Measurements from ENCODE around the gene SLC39A7. TPM values are rescaled to one million over a fixed set of nuclear protein-coding genes. Genes with fewer than 3 reads are reported as not detected.
"Not testable (repeated sequence)": the region's sequence is repeated elsewhere in the genome, so short reads cannot be mapped to it uniquely, and the experiment has no call there.

The SLC39A7 gene
- total RNA-seq, 1 experiment from 2014 or later = 119 TPM

GRCh38 chr6:33216117-33216649 lies 15.5 kb downstream of the SLC39A7 start:
- Histone ChIP-seq H3K4me3 (ENCODE audit: low read depth, low read length, poor library complexity, severe bottlenecking) (no peak overlapping the region), H3K27ac (ENCODE audit: low read depth, low read length, poor library complexity, severe bottlenecking) (no peak overlapping the region), H3K4me1 (ENCODE audit: insufficient read depth, low read length, poor library complexity, severe bottlenecking) (peaks cover 9% of the 10 kb centered on the region), H3K27me3 (replicated peaks; ENCODE audit: insufficient read depth, low read depth, low read length, poor library complexity) (no peaks in the 10 kb centered on the region), H3K36me3 (ENCODE audit: insufficient read depth, low read length, poor library complexity, severe bottlenecking) (no peaks in the 10 kb centered on the region), H3K9me3 (ENCODE audit: low read depth, low read length, poor library complexity, severe bottlenecking) (no peaks in the 10 kb centered on the region)
- DNase-seq (ENCODE audit: low spot score) = no peak
- TF ChIP-seq EZH2 (IDR thresholded peaks at IDR 0.05; ENCODE audit: borderline replicate concordance, low read depth, low read length, poor library complexity, severe bottlenecking) (no peak), CTCF (conservative IDR thresholded peaks at IDR 0.05; ENCODE audit: low read depth, low read length) (no peak)
- ChIA-PET POLR2A (ENCODE audit: low non-redundant PET) (no interaction called here), CTCF (no interaction called here)
- no TSS peak for BruUV-seq (replicated peaks)
- intact Hi-C loops (cut with micrococcal nuclease; ENCODE audit: unreplicated experiment) = no loop called here

- intact Hi-C loops (cut with micrococcal nuclease; ENCODE audit: unreplicated experiment) = no loop called here
These were observed 16.6 kb downstream of the SLC39A7 start for GRCh38 chr6:33217246-33217645.

GRCh38 chr6:33217681-33218080 lies 17.0 kb downstream of the SLC39A7 start:
- Histone ChIP-seq H3K4me1 (ENCODE audit: insufficient read depth, low read length, poor library complexity, severe bottlenecking) (peaks cover 6% of the 10 kb centered on the region), H3K4me3 (ENCODE audit: low read depth, low read length, poor library complexity, severe bottlenecking) (no peak overlapping the region), H3K27ac (ENCODE audit: low read depth, low read length, poor library complexity, severe bottlenecking) (no peak overlapping the region), H3K36me3 (ENCODE audit: insufficient read depth, low read length, poor library complexity, severe bottlenecking) (no peaks in the 10 kb centered on the region), H3K9me3 (ENCODE audit: low read depth, low read length, poor library complexity, severe bottlenecking) (no peaks in the 10 kb centered on the region), H3K27me3 (replicated peaks; ENCODE audit: insufficient read depth, low read depth, low read length, poor library complexity) (no peaks in the 10 kb centered on the region)
- no peak for DNase-seq (ENCODE audit: low spot score)
- TF ChIP-seq EZH2 (IDR thresholded peaks at IDR 0.05; ENCODE audit: borderline replicate concordance, low read depth, low read length, poor library complexity, severe bottlenecking) (no peak), CTCF (conservative IDR thresholded peaks at IDR 0.05; ENCODE audit: low read depth, low read length) (no peak)
- no TSS peak for BruUV-seq (replicated peaks)
- intact Hi-C loops (cut with micrococcal nuclease; ENCODE audit: unreplicated experiment) = no loop called here
- CTCF ChIA-PET = no interaction called here
- POLR2A ChIA-PET (ENCODE audit: low non-redundant PET) = no interaction called here

More at GRCh38 chr6:33217246-33217645, 16.6 kb downstream of the SLC39A7 start:
- Histone ChIP-seq H3K4me3 (ENCODE audit: low read depth, low read length, poor library complexity, severe bottlenecking) (no peak overlapping the region), H3K36me3 (ENCODE audit: insufficient read depth, low read length, poor library complexity, severe bottlenecking) (no peaks in the 10 kb centered on the region), H3K4me1 (ENCODE audit: insufficient read depth, low read length, poor library complexity, severe bottlenecking) (peaks cover 9% of the 10 kb centered on the region), H3K27me3 (replicated peaks; ENCODE audit: insufficient read depth, low read depth, low read length, poor library complexity) (no peaks in the 10 kb centered on the region), H3K9me3 (ENCODE audit: low read depth, low read length, poor library complexity, severe bottlenecking) (no peaks in the 10 kb centered on the region), H3K27ac (ENCODE audit: low read depth, low read length, poor library complexity, severe bottlenecking) (no peak overlapping the region)
- DNase-seq (ENCODE audit: low spot score) = no peak
- no peak for TF ChIP-seq CTCF (conservative IDR thresholded peaks at IDR 0.05; ENCODE audit: low read depth, low read length)
- no peak for TF ChIP-seq EZH2 (IDR thresholded peaks at IDR 0.05; ENCODE audit: borderline replicate concordance, low read depth, low read length, poor library complexity, severe bottlenecking)
- CTCF ChIA-PET = no interaction called here
- POLR2A ChIA-PET (ENCODE audit: low non-redundant PET) = no interaction called here
- BruUV-seq (replicated peaks) = no TSS peak

- H3K27ac ChIP-seq (ENCODE audit: low read depth, low read length, poor library complexity, severe bottlenecking); H3K9me3 ChIP-seq (ENCODE audit: low read depth, low read length, poor library complexity, severe bottlenecking); POLR2A ChIA-PET (ENCODE audit: low non-redundant PET); CTCF ChIA-PET; H3K4me1 ChIP-seq (ENCODE audit: insufficient read depth, low read length, poor library complexity, severe bottlenecking); H3K36me3 ChIP-seq (ENCODE audit: insufficient read depth, low read length, poor library complexity, severe bottlenecking); H3K27me3 ChIP-seq (replicated peaks; ENCODE audit: insufficient read depth, low read depth, low read length, poor library complexity); intact Hi-C loops (cut with micrococcal nuclease; ENCODE audit: unreplicated experiment); H3K4me3 ChIP-seq (ENCODE audit: low read depth, low read length, poor library complexity, severe bottlenecking); DNase-seq (ENCODE audit: low spot score); BruUV-seq (replicated peaks): not testable (repeated sequence)
These were observed 25.9 kb downstream of the SLC39A7 start for GRCh38 chr6:33226503-33227120.
